Endothelial cell of umbilical vein (primary cell): Measurements from ENCODE around the gene ADARB2. TPM values are rescaled to one million over a fixed set of nuclear protein-coding genes. Genes with fewer than 3 reads are reported as not detected.

Experiments used
- BruUV-seq: library from RNA; stranded (reverse); fragments of 400-500 nt; replicated peaks from 2 replicates; lab custom pipeline; 2021; lab: Mats Ljungman, UMichigan
- CTCF ChIA-PET: fragments of 300-600, 350-600 bp; sonication (Branson Sonifier 250); formaldehyde crosslinking; loops from one replicate; lab custom pipeline; 2021; ENCODE audit warnings: antibody characterized with exemption, inconsistent platforms; lab: Charles Lee
- POLR2A ChIA-PET: fragments of 300-600, 350-600 bp; sonication (Branson Sonifier 250); formaldehyde crosslinking; loops from one replicate; lab custom pipeline; 2021; ENCODE audit warnings: antibody characterized with exemption, inconsistent platforms; lab: Charles Lee
- DNase-seq: peaks from one replicate; pipeline ENCODE4 v3.0.0-alpha.2; 2011; ENCODE audit warnings: low read depth, low spot score
- FAIRE-seq: peaks from 2 replicates; lab custom pipeline; 2011; peaks lifted over from hg19 to GRCh38; lab: Jason Lieb, UNC
- H2AFZ ChIP-seq: 2 replicates; pipeline ENCODE4 v1.6.0; 2012; ENCODE audit warnings: low read depth, low read length, control low read depth, inconsistent platforms
- H3K27ac ChIP-seq: 2 replicates; pipeline ENCODE4 v1.5.1; 2011; ENCODE audit warnings: low read depth, mild to moderate bottlenecking, control low read depth, low read length, moderate library complexity; ENCODE audit not compliant: insufficient read depth
- H3K27me3 ChIP-seq, 2 experiments: 2 replicates each; pipeline versions ENCODE4 v1.6.0 to v1.6.1; 2011; ENCODE audit warnings: low read length in 2 of 2, mixed read lengths in 1 of 2; ENCODE audit not compliant: control insufficient read depth in 2 of 2, insufficient read depth in 2 of 2
- H3K36me3 ChIP-seq, 2 experiments: 2 replicates in 1 of 2; 3 replicates in 1 of 2; pipeline ENCODE4 v1.5.1; 2011; ENCODE audit warnings: low read length in 2 of 2, mild to moderate bottlenecking in 1 of 2, moderate library complexity in 1 of 2; ENCODE audit not compliant: control insufficient read depth in 2 of 2, insufficient read depth in 2 of 2; ENCODE audit errors: extremely low read depth in 1 of 2
- H3K4me1 ChIP-seq: 3 replicates; pipeline ENCODE4 v1.5.1; 2011; ENCODE audit warnings: mild to moderate bottlenecking, low read length; ENCODE audit not compliant: control insufficient read depth, insufficient read depth; ENCODE audit errors: extremely low read depth
- H3K4me2 ChIP-seq: 2 replicates; pipeline ENCODE4 v1.6.1; 2011; ENCODE audit warnings: low read length, control low read depth, mixed read lengths; ENCODE audit not compliant: insufficient read depth
- H3K4me3 ChIP-seq, 3 experiments: fragments of 200-600 bp in 1 of 3; sonication (generic), shearing (Covaris generic) in 1 of 3; replicated peaks in 1 of 3; 2 replicates each; pipeline ENCODE4 v1.5.1; 2011 to 2016; ENCODE audit warnings: control low read depth in 3 of 3, low read length in 3 of 3, mild to moderate bottlenecking in 2 of 3, inconsistent platforms in 1 of 3, low read depth in 1 of 3, moderate library complexity in 1 of 3; ENCODE audit not compliant: insufficient read depth in 1 of 3
- H3K79me2 ChIP-seq: 2 replicates; pipeline ENCODE4 v1.6.0; 2012; ENCODE audit warnings: low read length, inconsistent platforms; ENCODE audit not compliant: control insufficient read depth, insufficient read depth
- H3K9ac ChIP-seq: replicated peaks from 2 replicates; pipeline ENCODE3; 2011; ENCODE audit warnings: low read length, control low read depth; ENCODE audit not compliant: insufficient read depth; ENCODE audit errors: extremely low read depth
- H3K9me1 ChIP-seq: replicated peaks from 3 replicates; pipeline ENCODE4 v1.6.0; 2011; ENCODE audit warnings: mild to moderate bottlenecking, low read length; ENCODE audit not compliant: control insufficient read depth, insufficient read depth; ENCODE audit errors: extremely low read depth
- H3K9me3 ChIP-seq: replicated peaks from 2 replicates; pipeline ENCODE4 v1.5.1; 2012; ENCODE audit warnings: low read length, inconsistent platforms; ENCODE audit not compliant: control insufficient read depth, insufficient read depth
- H4K20me1 ChIP-seq: replicated peaks from 2 replicates; pipeline ENCODE3; 2011; ENCODE audit warnings: mild to moderate bottlenecking, low read length; ENCODE audit not compliant: control insufficient read depth, insufficient read depth; ENCODE audit errors: extremely low read depth
- EZH2 ChIP-seq: IDR thresholded peaks from 2 replicates; pipeline ENCODE4 v1.6.1; 2012; ENCODE audit warnings: borderline replicate concordance, low read depth, mild to moderate bottlenecking, moderate library complexity, low read length, inconsistent platforms; ENCODE audit not compliant: severe bottlenecking
- FOS ChIP-seq: IDR thresholded peaks from 2 replicates; pipeline ENCODE4 v1.6.1; 2011; ENCODE audit warnings: mild to moderate bottlenecking, low read length, moderate library complexity, borderline replicate concordance; ENCODE audit not compliant: insufficient read depth
- GATA2 ChIP-seq: IDR thresholded peaks from 2 replicates; pipeline ENCODE4 v1.7.0; 2011; ENCODE audit warnings: low read depth, mild to moderate bottlenecking, moderate library complexity, mixed read lengths, low read length; ENCODE audit not compliant: insufficient read length, insufficient read depth
- JUN ChIP-seq: IDR thresholded peaks from 2 replicates; pipeline ENCODE4 v1.6.1; 2011; ENCODE audit warnings: borderline replicate concordance, low read depth; ENCODE audit not compliant: insufficient read length, insufficient read depth
- MAX ChIP-seq: IDR thresholded peaks from 2 replicates; pipeline ENCODE4 v1.6.1; 2011; ENCODE audit not compliant: insufficient read depth, insufficient read length
- MYC ChIP-seq: IDR thresholded peaks from one replicate; pipeline ENCODE4 v1.6.1; 2011; ENCODE audit warnings: mild to moderate bottlenecking, low read depth, low read length
- POLR2A ChIP-seq: IDR thresholded peaks from 2 replicates; pipeline ENCODE4 v1.6.1; 2012; ENCODE audit warnings: low read depth, mild to moderate bottlenecking, control low read depth, low read length
- POLR2AphosphoS5 ChIP-seq: IDR thresholded peaks from 2 replicates; pipeline ENCODE4 v1.6.1; 2012; ENCODE audit warnings: low read depth, mild to moderate bottlenecking, control low read depth, low read length, moderate library complexity; ENCODE audit not compliant: insufficient read depth
- dilution Hi-C: fragments of 300-500 bp; cut with MboI; formaldehyde crosslinking; loops from one replicate; pipeline ENCODE4 v1.15.0; 2019; ENCODE audit warnings: low sequenced_read_pairs; ENCODE audit not compliant: extremely low pct_ligation_motif_present
- intact Hi-C: fragments of 100-400 bp; cut with micrococcal nuclease; formaldehyde crosslinking; loops from one replicate; pipeline ENCODE4 v1.10.0; 2022
- polyA plus RNA-seq, 4 experiments: library from polyadenylated mRNA; depleted of rRNA in 3 of 4; stranded (reverse) in 3 of 4; unstranded in 1 of 4; fragments of >200 nt; gene quantifications; 2 replicates each; pipeline versions ENCODE4 v1.2.1 to v1.2.3, GENCODE V29; 2011 to 2012; ENCODE audit warnings: missing spikeins in 1 of 4
- total RNA-seq: library from RNA; stranded (reverse); gene quantifications from 2 replicates; pipeline ENCODE4 v1.2.3, GENCODE V29; 2021
- TF ChIP-seq, protein P1 (sequence below), 2 donors: IDR thresholded peaks; 1 replicate in 1 of 2; 2 replicates in 1 of 2; pipeline ENCODE4 v1.5.1; 2011; ENCODE audit warnings: low read length in 2 of 2, mild to moderate bottlenecking in 2 of 2, moderate library complexity in 2 of 2, control low read depth in 1 of 2, inconsistent platforms in 1 of 2, low read depth in 1 of 2; ENCODE audit not compliant: insufficient read depth in 1 of 2; ENCODE audit errors: extremely low read depth in 1 of 2

ADARB2 gene
- total and polyA plus RNA-seq, 2 donors (not counting 3 experiments of a cell fraction or from before 2014, with no cell fraction given), result not detected

DNA sequence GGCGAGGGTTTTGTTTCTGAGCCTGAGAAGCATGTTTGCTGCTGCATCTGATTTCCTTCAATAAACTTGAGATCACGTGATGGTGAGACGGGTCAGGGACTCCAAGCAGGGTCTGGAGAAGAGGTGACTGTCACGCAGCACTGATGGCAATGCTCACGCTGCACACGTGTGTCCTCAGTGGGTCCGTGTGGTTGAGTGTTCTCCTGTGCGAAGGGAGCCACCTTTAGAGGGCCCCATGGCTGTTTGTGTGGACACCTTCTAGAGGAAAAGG lies 580.8 kb downstream of the ADARB2 start:
- Histone ChIP-seq H2AFZ (no peak overlapping the region), H3K27ac (no peak overlapping the region), H3K4me3 (no peak overlapping the region), H3K9me3 (no peaks in the 10 kb centered on the region), H3K36me3 (no peaks in the 10 kb centered on the region), H3K4me2 (no peak overlapping the region), H4K20me1 (no peaks in the 10 kb centered on the region), H3K79me2 (no peaks in the 10 kb centered on the region), H3K4me1 (no peaks in the 10 kb centered on the region), H3K27me3 (no peaks in the 10 kb centered on the region), H3K9me1 (no peaks in the 10 kb centered on the region), H3K9ac (no peak overlapping the region)
- no TSS peak for BruUV-seq
- ChIA-PET CTCF (no interaction called here), POLR2A (no interaction called here)
- intact Hi-C loops (no loop called here), dilution Hi-C loops (no loop called here)
- TF ChIP-seq FOS (no peak), POLR2A (no peak), GATA2 (no peak), MAX (no peak), MYC (no peak), POLR2AphosphoS5 (no peak), JUN (no peak), EZH2 (no peak)
- TF ChIP-seq, protein P1, sequence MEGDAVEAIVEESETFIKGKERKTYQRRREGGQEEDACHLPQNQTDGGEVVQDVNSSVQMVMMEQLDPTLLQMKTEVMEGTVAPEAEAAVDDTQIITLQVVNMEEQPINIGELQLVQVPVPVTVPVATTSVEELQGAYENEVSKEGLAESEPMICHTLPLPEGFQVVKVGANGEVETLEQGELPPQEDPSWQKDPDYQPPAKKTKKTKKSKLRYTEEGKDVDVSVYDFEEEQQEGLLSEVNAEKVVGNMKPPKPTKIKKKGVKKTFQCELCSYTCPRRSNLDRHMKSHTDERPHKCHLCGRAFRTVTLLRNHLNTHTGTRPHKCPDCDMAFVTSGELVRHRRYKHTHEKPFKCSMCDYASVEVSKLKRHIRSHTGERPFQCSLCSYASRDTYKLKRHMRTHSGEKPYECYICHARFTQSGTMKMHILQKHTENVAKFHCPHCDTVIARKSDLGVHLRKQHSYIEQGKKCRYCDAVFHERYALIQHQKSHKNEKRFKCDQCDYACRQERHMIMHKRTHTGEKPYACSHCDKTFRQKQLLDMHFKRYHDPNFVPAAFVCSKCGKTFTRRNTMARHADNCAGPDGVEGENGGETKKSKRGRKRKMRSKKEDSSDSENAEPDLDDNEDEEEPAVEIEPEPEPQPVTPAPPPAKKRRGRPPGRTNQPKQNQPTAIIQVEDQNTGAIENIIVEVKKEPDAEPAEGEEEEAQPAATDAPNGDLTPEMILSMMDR (IDR thresholded peaks at IDR 0.05; ENCODE audit: extremely low read depth in 1 of 2, insufficient read depth in 1 of 2, low read depth in 1 of 2, low read length in 2 of 2), result no peak
- FAIRE-seq, result no peak
- DNase-seq, result no peak
